ENCODE results near the gene WFS1. TPM values are rescaled to one million over a fixed set of nuclear protein-coding genes. Genes with fewer than 3 reads are reported as not detected.

WFS1 gene, protein sequence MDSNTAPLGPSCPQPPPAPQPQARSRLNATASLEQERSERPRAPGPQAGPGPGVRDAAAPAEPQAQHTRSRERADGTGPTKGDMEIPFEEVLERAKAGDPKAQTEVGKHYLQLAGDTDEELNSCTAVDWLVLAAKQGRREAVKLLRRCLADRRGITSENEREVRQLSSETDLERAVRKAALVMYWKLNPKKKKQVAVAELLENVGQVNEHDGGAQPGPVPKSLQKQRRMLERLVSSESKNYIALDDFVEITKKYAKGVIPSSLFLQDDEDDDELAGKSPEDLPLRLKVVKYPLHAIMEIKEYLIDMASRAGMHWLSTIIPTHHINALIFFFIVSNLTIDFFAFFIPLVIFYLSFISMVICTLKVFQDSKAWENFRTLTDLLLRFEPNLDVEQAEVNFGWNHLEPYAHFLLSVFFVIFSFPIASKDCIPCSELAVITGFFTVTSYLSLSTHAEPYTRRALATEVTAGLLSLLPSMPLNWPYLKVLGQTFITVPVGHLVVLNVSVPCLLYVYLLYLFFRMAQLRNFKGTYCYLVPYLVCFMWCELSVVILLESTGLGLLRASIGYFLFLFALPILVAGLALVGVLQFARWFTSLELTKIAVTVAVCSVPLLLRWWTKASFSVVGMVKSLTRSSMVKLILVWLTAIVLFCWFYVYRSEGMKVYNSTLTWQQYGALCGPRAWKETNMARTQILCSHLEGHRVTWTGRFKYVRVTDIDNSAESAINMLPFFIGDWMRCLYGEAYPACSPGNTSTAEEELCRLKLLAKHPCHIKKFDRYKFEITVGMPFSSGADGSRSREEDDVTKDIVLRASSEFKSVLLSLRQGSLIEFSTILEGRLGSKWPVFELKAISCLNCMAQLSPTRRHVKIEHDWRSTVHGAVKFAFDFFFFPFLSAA
- 23.4 and 103 TPM in 2 replicates for total RNA-seq

GRCh38 chr4:6269616-6270511 is at the start of gene WFS1:
Gene WFS1, plus strand, starts transcription at chr4:6269850. Its CDS starts 7,606 bp downstream, at chr4:6277456.
- DNase-seq (ENCODE audit: low read depth in 2 of 2), result peak; percentile 95 to 99

GRCh38 chr4:6221301-6221850 is 48.3 kb upstream of the WFS1 start:
- DNase-seq (ENCODE audit: low read depth in 2 of 2), result no peak

- DNase-seq (ENCODE audit: low read depth in 2 of 2), result peak in 1 of 2 donors; percentile 29
Measured at GRCh38 chr4:6221851-6222760, 47.5 kb upstream of the WFS1 start.

DNA sequence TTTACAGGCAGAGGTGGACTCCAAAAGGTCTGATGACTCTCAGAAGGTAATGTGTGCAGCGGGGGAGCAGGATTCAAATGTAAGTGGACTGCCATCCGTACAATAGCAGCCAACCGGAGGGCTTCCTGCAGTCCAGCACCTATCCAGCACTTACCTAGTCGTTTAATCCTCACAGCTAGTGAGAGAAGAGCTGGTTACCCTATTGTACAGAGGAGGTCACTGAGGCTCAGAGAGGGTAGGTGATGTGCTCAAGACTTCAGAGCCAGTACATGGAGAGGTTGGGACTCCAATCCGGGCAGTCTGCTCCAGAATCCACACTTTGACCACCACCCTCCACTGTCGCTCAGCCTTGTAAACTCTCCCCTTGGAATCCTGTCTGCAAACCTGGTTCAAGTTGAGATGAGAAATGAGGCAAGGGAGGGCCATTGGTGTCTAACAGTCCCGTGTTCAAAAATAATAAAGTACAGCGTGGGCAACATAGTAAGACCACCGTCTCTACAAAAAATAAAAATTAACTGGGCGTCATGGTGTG is 46.8 kb upstream of the WFS1 start:
- DNase-seq (ENCODE audit: low read depth in 2 of 2), result peak in 1 of 2 donors; percentile 15

DNA sequence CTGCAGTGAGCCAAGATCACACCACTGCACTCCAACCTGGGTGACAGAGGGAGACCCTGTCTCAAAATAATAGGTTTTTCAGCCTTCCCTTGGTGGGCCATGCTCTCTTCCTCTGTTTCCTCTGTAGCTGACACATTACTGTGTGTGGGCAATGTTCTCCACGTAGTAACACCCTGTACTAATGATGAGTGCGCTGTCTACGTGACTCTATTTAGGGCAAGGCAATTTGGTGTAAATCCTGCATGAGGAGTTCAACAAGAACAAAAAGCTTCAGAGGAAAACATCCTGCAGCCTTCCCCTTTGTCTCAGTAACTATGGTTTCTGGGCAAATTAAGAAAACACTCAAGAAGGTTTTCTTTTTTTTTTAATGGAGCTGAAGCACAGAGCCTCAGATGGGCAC is 44.9 kb upstream of the WFS1 start:
- DNase-seq (ENCODE audit: low read depth in 2 of 2), result no peak

- peak; percentile 6 to 31 for DNase-seq (ENCODE audit: low read depth in 2 of 2)
Measured at GRCh38 chr4:6225469-6225868, 44.2 kb upstream of the WFS1 start.

DNA sequence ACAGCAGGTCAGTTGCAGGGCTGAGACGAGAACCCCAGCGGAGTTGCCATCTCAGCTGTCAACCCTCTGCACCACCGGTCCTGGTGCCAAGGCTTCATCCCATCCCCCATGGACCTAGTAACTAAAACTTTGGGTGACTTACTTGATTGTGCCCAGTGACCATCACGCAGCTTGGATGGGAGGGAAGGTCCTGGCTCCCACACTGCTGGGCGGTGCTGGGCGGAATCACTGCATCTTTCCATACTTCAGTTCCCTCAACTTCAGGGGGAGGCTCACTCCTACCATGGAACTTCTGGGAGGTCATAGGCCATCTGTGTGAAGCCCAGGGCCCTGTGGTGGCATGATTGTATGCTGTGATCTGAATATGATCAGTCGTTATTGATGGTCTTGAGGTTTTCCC is 43.1 kb upstream of the WFS1 start:
- DNase-seq (ENCODE audit: low read depth in 2 of 2), result no peak

DNA sequence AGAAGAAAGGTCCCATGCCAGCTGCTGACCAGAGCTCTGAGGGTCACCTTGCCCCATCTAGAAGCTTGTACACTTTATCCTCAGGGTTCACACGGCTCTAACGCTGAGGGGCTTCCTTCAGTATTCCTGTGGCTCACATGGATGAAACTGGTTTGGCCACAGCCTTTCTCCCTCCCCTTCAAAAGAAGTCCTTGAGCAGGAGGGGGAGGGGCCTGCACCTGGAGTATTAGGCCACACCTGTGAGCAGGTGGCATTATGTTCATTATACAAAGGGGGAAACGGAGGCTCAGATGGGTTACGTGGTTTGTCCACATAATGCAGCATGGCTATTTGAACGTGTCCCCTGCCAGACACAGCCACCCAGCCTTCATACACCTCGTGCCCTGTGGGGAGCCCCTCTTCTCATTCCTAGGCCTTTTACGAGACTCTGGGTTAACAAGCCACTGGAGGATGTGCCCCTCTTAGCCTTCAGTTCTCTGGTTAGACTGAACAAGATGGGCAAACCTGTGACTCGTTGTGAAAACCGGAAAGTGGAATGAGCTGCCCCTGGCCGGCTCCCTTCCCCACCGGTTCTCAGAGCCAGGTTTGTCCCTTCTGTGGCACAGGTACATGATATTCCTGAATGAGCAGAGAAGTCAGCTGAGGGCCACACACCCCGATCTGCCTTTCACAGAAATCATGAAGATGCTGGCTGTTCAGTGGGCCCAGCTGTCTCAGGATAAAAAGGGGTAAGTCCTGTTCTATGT is 42.1 kb upstream of the WFS1 start:
- DNase-seq (ENCODE audit: low read depth in 2 of 2), result no peak

- no peak for DNase-seq (ENCODE audit: low read depth in 2 of 2)
Measured at GRCh38 chr4:6228158-6229067, 41.2 kb upstream of the WFS1 start.

GRCh38 chr4:6229095-6229494 is 40.6 kb upstream of the WFS1 start:
- DNase-seq (ENCODE audit: low read depth in 2 of 2), result no peak

DNA sequence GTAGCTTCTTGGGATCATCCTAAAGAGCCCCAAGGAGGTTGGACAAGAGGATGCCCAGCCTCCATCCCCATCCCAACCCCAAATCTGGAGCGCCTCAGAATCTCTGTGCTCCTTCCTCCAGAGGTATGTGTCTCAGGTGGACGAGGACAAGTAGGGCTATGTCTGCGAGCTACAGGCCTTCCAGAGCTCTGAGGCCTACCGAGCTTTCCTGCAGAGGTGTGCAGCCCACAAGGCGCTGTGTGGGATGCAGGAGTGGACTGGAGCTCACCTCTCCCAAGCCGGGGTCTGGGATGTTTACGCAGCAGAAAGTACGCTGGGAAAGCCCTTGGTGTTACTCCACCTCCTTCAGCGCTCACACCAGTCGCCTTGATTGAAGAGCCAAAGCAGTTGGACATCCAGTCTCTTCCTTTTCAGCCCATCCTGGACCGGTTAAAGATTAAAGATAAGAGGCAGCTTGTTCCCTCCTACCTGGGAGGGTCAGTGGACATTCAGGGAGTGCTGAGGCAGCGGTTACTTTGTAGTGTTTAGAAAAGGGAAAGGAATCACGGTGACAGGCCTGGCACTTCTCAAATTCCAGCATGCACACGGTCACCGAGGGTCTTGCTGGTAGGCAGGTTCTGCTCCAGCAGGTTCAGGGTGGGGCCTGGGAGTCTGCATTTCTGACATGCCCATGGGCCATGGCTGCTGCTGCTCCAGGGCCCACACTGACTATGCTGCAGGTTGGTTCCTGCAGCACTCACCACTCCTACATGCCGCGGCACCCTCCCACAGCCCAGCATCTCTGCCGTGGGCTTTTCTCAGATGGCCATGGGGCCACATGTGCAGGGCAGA is 39.8 kb upstream of the WFS1 start:
- no peak for DNase-seq (ENCODE audit: low read depth in 2 of 2)

DNA sequence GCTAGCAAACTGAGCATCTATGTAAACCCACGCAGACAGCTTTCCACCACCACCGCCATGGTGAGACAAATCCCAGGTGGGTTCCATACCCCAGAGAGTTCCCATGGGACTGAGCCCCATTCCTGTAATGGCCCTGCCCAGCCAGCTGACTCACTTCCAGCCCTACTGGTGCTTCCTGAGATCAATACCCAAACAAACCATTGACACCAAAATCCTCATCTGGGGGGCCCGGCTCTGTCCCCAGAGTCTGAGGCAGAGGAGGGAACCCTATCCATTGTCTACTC is 39.2 kb upstream of the WFS1 start:
- DNase-seq (ENCODE audit: low read depth in 2 of 2), result no peak

DNA sequence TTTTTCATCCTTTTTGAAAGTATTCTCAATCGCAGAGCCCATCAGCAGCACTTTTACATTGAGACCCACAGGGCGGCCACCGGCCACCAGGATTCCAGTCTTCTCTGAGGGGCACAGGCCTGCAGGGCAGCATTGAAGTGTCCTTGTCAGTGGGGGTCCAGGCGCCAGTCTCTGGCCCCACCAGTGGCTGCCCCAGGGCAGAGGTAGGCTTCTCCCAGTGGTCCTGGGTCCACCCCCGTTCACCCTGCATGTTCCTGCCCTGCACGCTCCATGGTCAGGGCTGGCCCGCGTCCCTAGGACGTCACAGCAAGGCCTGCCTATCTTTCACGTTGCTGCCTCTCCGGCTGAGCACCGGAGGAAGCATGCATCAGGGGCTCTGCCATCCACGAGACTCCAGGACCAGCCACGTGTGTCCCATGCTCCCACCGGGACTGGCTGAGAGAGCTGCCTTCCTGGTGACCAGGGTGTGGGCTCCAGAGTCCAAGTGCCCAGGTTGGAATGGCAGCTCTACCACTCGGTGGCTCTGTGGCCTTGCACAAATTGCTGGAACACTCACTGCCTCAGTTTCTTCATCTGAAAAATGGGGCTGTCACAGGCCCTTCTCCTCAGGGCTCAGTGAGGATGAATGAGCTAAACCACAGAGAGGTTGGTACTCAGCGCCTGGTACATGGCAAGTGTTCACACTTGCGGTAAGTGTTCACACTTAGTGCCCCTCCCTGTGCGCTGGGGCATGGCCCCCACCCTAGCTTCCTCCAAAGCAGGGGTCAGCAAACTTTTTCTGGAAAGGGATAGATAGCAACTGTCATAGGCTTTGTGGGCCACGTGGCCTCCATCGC is 38.6 kb upstream of the WFS1 start:
- no peak for DNase-seq (ENCODE audit: low read depth in 2 of 2)

GRCh38 chr4:6231663-6232165 is 37.9 kb upstream of the WFS1 start:
- DNase-seq (ENCODE audit: low read depth in 2 of 2), result no peak

GRCh38 chr4:6232836-6233785 is 36.5 kb upstream of the WFS1 start:
- DNase-seq (ENCODE audit: low read depth in 2 of 2), result no peak

Data from dermis microvascular lymphatic vessel endothelial cell (primary cell).